Sigmoid colon (tissue), 7 donors: Measurements from ENCODE around the gene SBK1. TPM values are rescaled to one million over a fixed set of nuclear protein-coding genes. Genes with fewer than 3 reads are reported as not detected.

Source experiments
- DNase-seq: peaks from one replicate; pipeline ENCODE4 v3.0.0-alpha.2; 2019
- H3K27ac ChIP-seq, 4 donors: fragments of 200-600 bp; sonication (generic); one replicate each; pipeline ENCODE4 v1.5.1; 2016 to 2019; ENCODE audit warnings: mild to moderate bottlenecking in 1 of 4
- H3K27me3 ChIP-seq, 3 donors: fragments of 200-600 bp; sonication (generic); one replicate each; pipeline ENCODE4 v1.5.1; 2019; ENCODE audit warnings: mild to moderate bottlenecking in 1 of 3
- H3K36me3 ChIP-seq, 4 donors: fragments of 200-600 bp; sonication (generic); one replicate each; pipeline ENCODE4 v1.5.1; 2016 to 2019
- H3K4me1 ChIP-seq, 4 donors: fragments of 200-600 bp; sonication (generic); one replicate each; pipeline ENCODE4 v1.5.1; 2017 to 2019
- H3K4me3 ChIP-seq, 4 donors: fragments of 200-600 bp; sonication (generic); one replicate each; pipeline ENCODE4 v1.5.1; 2017 to 2019; ENCODE audit warnings: mild to moderate bottlenecking in 2 of 4, moderate library complexity in 1 of 4
- H3K9me3 ChIP-seq, 4 donors: fragments of 200-600 bp in 3 of 4; sonication (generic) in 3 of 4; one replicate each; pipeline versions ENCODE4 v1.5.1 to v1.6.1; 2013 to 2019
- EP300 ChIP-seq, 4 donors: sonication (generic); formaldehyde crosslinking; IDR thresholded peaks; one replicate each; pipeline ENCODE4 v1.6.1; 2017; ENCODE audit warnings: antibody characterized with exemption in 4 of 4
- POLR2A ChIP-seq, 2 donors: fragments of 450-650 bp; IDR thresholded peaks; one replicate each; pipeline ENCODE4 v1.6.1; 2016; ENCODE audit warnings: antibody characterized with exemption in 2 of 2, mild to moderate bottlenecking in 2 of 2, moderate library complexity in 2 of 2
- POLR2AphosphoS5 ChIP-seq, 4 donors: sonication (generic); formaldehyde crosslinking; IDR thresholded peaks; one replicate each; pipeline ENCODE4 v1.6.1; 2017; ENCODE audit warnings: antibody characterized with exemption in 4 of 4
- WGBS, 2 donors: extraction: QIAGEN DNeasy Blood & Tissue Kit; methylation state at CpG; one replicate each; pipeline ENCODE4 v1.1.7; 2013; 5-methylcytosine and 5-hydroxymethylcytosine counted together
- intact Hi-C: fragments of 100-400 bp; cut with DNase I; formaldehyde crosslinking; loops from one replicate; pipeline ENCODE4 v1.15.1; 2023
- polyA plus RNA-seq, 3 donors: library from polyadenylated mRNA; stranded (reverse); fragments of 200-250 nt; gene quantifications; one replicate each; pipeline ENCODE4 v1.2.3, GENCODE V29; 2013
- total RNA-seq, 4 donors: library from RNA; depleted of rRNA; stranded (reverse); fragments of >200 nt; gene quantifications; one replicate each; pipeline ENCODE4 v1.1.0, GENCODE V29; 2016
- TF ChIP-seq, protein P1 (sequence below), 4 experiments: fragments of 450-650 bp in 3 of 4; fragments of 200-600 bp in 1 of 4; IDR thresholded peaks; one replicate each; pipeline ENCODE4 v1.5.1; 2016 to 2019; ENCODE audit warnings: antibody characterized with exemption in 4 of 4, mild to moderate bottlenecking in 3 of 4, moderate library complexity in 2 of 4
- donor health status: healthy with polysubstance abuse.
- donor health status: Bipolar disorder and iron deficiency.
- donor health status: healthy.

SBK1 gene
- total and polyA plus RNA-seq, 7 donors: under 0.01 to 1.3 (median 0.33) TPM; not detected in 2

GRCh38 chr16:28304214-28304613, 11.9 kb downstream of the SBK1 start:
- WGBS, 2 donors: 78% methylated on average over 8 of the region's 8 CpGs
- Histone ChIP-seq H3K4me1 (no peaks in the 10 kb centered on the region), H3K27ac (no peak overlapping the region), H3K9me3 (no peaks in the 10 kb centered on the region), H3K27me3 (no peaks in the 10 kb centered on the region), H3K4me3 (no peak overlapping the region), H3K36me3 (no peaks in the 10 kb centered on the region)
- no peak for DNase-seq
- no peak for TF ChIP-seq EP300 (IDR thresholded peaks at IDR 0.05)
- intact Hi-C loops: no loop called here

DNA sequence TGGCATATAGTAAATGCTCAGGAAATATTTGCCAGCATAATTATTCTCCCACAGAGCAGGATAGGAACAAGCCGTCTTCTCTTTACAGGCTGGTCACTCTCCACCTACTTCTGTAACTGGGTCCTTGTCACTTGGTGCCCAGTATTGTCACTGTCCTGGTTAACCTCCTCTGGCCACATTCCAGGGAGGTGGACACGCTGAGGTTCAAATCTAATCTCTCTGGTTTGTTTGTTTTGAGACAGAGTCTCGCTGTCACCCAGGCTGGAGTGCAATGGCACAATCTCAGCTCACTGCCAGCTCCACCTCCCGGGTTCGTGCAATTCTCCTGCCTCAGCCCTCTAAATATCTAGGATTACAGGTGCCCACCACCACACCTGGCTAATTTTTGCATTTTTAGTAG, 15.6 kb downstream of the SBK1 start:
- intact Hi-C loops: no loop called here
- Histone ChIP-seq H3K27ac (no peak overlapping the region), H3K4me3 (no peak overlapping the region), H3K27me3 (no peaks in the 10 kb centered on the region), H3K9me3 (no peaks in the 10 kb centered on the region), H3K4me1 (no peaks in the 10 kb centered on the region), H3K36me3 (no peaks in the 10 kb centered on the region)
- WGBS, 2 donors: 71 to 86% methylated on average over 5 of the region's 5 CpGs
- no peak for DNase-seq
- TF ChIP-seq, protein P1, sequence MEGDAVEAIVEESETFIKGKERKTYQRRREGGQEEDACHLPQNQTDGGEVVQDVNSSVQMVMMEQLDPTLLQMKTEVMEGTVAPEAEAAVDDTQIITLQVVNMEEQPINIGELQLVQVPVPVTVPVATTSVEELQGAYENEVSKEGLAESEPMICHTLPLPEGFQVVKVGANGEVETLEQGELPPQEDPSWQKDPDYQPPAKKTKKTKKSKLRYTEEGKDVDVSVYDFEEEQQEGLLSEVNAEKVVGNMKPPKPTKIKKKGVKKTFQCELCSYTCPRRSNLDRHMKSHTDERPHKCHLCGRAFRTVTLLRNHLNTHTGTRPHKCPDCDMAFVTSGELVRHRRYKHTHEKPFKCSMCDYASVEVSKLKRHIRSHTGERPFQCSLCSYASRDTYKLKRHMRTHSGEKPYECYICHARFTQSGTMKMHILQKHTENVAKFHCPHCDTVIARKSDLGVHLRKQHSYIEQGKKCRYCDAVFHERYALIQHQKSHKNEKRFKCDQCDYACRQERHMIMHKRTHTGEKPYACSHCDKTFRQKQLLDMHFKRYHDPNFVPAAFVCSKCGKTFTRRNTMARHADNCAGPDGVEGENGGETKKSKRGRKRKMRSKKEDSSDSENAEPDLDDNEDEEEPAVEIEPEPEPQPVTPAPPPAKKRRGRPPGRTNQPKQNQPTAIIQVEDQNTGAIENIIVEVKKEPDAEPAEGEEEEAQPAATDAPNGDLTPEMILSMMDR (IDR thresholded peaks at IDR 0.05): no peak
- no peak for TF ChIP-seq EP300 (IDR thresholded peaks at IDR 0.05)
- no peak for TF ChIP-seq POLR2AphosphoS5 (IDR thresholded peaks at IDR 0.05)
- no peak for TF ChIP-seq POLR2A (IDR thresholded peaks at IDR 0.05)

DNA sequence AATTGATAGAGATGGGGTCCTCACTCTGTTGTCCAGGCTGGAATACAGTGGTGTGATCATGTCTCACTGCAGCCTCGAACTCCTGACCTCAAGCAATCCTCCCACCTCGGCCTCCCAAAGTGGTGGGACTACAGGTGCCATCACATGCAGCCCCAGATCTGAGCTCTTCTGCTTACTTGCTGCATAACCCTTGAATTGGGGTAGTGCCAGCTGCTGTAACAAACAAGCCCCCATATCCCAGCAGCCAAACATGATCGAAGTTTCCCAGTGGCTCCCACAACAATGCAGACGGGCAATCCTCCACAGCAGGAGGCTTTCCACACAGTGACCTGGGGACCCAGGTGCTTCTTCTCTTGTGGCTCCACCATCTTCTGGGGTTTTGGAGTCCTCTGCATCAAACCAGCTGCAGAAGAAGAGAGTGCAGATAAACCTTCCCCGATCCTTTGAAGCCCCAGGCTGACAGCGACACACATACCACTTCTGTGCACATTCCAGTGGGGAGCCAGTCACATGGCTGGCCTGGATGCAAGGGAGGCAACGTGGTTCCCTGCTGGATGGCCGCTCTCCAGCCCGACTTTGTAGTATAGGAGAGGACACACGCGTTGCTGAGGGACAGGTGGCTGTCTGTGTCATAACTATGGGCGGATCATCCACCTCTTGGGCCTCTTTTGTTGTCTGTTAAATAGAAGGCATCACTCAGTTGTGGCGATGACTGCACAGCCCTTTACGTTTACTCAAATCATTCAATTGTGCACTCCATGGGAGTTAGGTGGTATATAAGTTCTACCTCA, 16.7 kb downstream of the SBK1 start:
- no peaks in the 10 kb centered on the region for H3K36me3 ChIP-seq
- no peaks in the 10 kb centered on the region for H3K4me1 ChIP-seq
- H3K4me3 ChIP-seq: no peak overlapping the region
- TF ChIP-seq, protein P1 (IDR thresholded peaks at IDR 0.05): no peak
- TF ChIP-seq EP300 (IDR thresholded peaks at IDR 0.05) (no peak), POLR2A (IDR thresholded peaks at IDR 0.05) (no peak), POLR2AphosphoS5 (IDR thresholded peaks at IDR 0.05) (no peak)
- no peak for DNase-seq
- no peaks in the 10 kb centered on the region for H3K9me3 ChIP-seq
- intact Hi-C loops: no loop called here
- no peak overlapping the region for H3K27ac ChIP-seq
- 86 to 93% methylated on average over 14 of the region's 14 CpGs for WGBS, 2 donors
- H3K27me3 ChIP-seq: no peaks in the 10 kb centered on the region

- intact Hi-C loops: no loop called here
- Histone ChIP-seq H3K9me3 (no peaks in the 10 kb centered on the region), H3K4me1 (no peaks in the 10 kb centered on the region), H3K27me3 (no peaks in the 10 kb centered on the region), H3K27ac (no peak overlapping the region), H3K4me3 (no peak overlapping the region), H3K36me3 (no peaks in the 10 kb centered on the region)
- no peak for TF ChIP-seq POLR2A (IDR thresholded peaks at IDR 0.05)
- TF ChIP-seq, protein P1 (IDR thresholded peaks at IDR 0.05): no peak
- TF ChIP-seq EP300 (IDR thresholded peaks at IDR 0.05): no peak
- TF ChIP-seq POLR2AphosphoS5 (IDR thresholded peaks at IDR 0.05): no peak
- DNase-seq: no peak
- 60 to 73% methylated on average over 20 of the region's 20 CpGs for WGBS, 2 donors
Observed at GRCh38 chr16:28309811-28310311, 17.5 kb downstream of the SBK1 start.

DNA sequence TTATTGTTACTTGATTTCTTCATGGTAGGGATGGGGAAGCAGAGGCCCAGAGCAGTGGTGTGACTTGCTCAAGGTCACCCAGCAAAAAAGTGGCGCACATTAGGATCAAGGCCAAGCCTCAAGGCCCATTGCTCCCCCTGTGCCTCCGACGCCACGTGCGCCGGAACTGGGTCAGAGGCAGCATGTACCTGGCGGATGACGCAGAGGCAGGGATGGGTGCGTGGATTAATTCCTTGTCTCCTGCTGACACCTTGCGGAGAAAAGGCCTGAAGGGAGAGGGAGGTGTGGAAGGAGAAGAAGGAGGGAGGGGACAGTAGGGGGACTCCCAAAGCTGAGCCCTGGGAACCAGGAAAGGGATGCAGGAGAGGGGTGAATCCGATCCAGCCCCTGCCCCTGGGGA, 18.5 kb downstream of the SBK1 start:
- 97% methylated on average over 11 of the region's 11 CpGs for WGBS, 2 donors
- intact Hi-C loops: no loop called here
- Histone ChIP-seq H3K27ac (no peak overlapping the region), H3K4me1 (no peaks in the 10 kb centered on the region), H3K36me3 (no peaks in the 10 kb centered on the region), H3K27me3 (no peaks in the 10 kb centered on the region), H3K4me3 (no peak overlapping the region), H3K9me3 (no peaks in the 10 kb centered on the region)
- no peak for TF ChIP-seq POLR2AphosphoS5 (IDR thresholded peaks at IDR 0.05)
- no peak for TF ChIP-seq EP300 (IDR thresholded peaks at IDR 0.05)
- no peak for TF ChIP-seq POLR2A (IDR thresholded peaks at IDR 0.05)
- TF ChIP-seq, protein P1 (IDR thresholded peaks at IDR 0.05): no peak
- no peak for DNase-seq
